GM23338 (cell line): ENCODE results near the gene CTSW. TPM values are rescaled to one million over a fixed set of nuclear protein-coding genes. Genes with fewer than 3 reads are reported as not detected.

Experiments
- ATAC-seq: fragments of 200-7000 bp; cut with Tn5 transposase; 3 replicates; pipeline ENCODE4 v1.9.1; 2020
- DNase-seq: peaks from one replicate; pipeline ENCODE4 v3.0.0-alpha.2; 2015; ENCODE audit warnings: low spot score
- H2AFZ ChIP-seq: fragments of 200-600 bp; sonication (generic); 2 replicates; pipeline ENCODE4 v1.8.0; 2016; ENCODE audit warnings: antibody characterized with exemption, mild to moderate bottlenecking, moderate library complexity
- H3F3A ChIP-seq: fragments of 200-600 bp; sonication (generic); replicated peaks from 2 replicates; pipeline ENCODE4 v1.8.0; 2017; ENCODE audit warnings: antibody characterized with exemption, mixed run types, low read depth
- H3K27ac ChIP-seq: fragments of 200-600 bp; sonication (generic); 2 replicates; pipeline ENCODE4 v1.6.1; 2016; ENCODE audit warnings: low read depth
- H3K27me3 ChIP-seq: fragments of 200-600 bp; sonication (generic); 2 replicates; pipeline ENCODE4 v1.8.0; 2016; ENCODE audit warnings: mild to moderate bottlenecking, mixed run types, moderate library complexity; ENCODE audit not compliant: insufficient read depth
- H3K36me3 ChIP-seq: fragments of 200-600 bp; sonication (generic); 2 replicates; pipeline ENCODE4 v1.8.0; 2016; ENCODE audit warnings: mild to moderate bottlenecking; ENCODE audit not compliant: insufficient read depth
- H3K4me1 ChIP-seq: fragments of 200-600 bp; sonication (generic); 2 replicates; pipeline ENCODE4 v1.8.0; 2016; ENCODE audit warnings: mild to moderate bottlenecking, moderate library complexity; ENCODE audit not compliant: insufficient read depth
- H3K4me2 ChIP-seq: fragments of 200-600 bp; sonication (generic); 2 replicates; pipeline ENCODE4 v1.7.1; 2017; ENCODE audit warnings: mixed run types
- H3K4me3 ChIP-seq: fragments of 200-600 bp; sonication (generic); 2 replicates; pipeline ENCODE4 v1.6.1; 2016; ENCODE audit warnings: mixed run types
- H3K79me2 ChIP-seq: fragments of 200-600 bp; sonication (generic); replicated peaks from 2 replicates; pipeline ENCODE4 v1.8.0; 2017; ENCODE audit warnings: mild to moderate bottlenecking; ENCODE audit not compliant: insufficient read depth
- H3K9me2 ChIP-seq: fragments of 200-600 bp; sonication (generic); 2 replicates; pipeline ENCODE4 v1.8.0; 2017; ENCODE audit not compliant: insufficient read depth
- H4K20me1 ChIP-seq: fragments of 200-600 bp; sonication (generic); replicated peaks from 2 replicates; pipeline ENCODE4 v1.8.0; 2017; ENCODE audit warnings: mild to moderate bottlenecking; ENCODE audit not compliant: insufficient read depth
- H3K27ac Mint-ChIP-seq: 2 replicates; pipeline ENCODE4 v1.8.0; 2020; ENCODE audit warnings: inconsistent platforms, mild to moderate bottlenecking, moderate library complexity, mixed read lengths
- H3K27me3 Mint-ChIP-seq: 3 replicates; pipeline ENCODE4 v1.8.0; 2022; ENCODE audit warnings: low read depth, mild to moderate bottlenecking, moderate library complexity, mixed read lengths, inconsistent platforms; ENCODE audit not compliant: insufficient read depth, poor library complexity
- H3K36me3 Mint-ChIP-seq: 3 replicates; pipeline ENCODE4 v1.8.0; 2021; ENCODE audit warnings: low read depth, mild to moderate bottlenecking, inconsistent platforms, moderate library complexity, mixed read lengths
- H3K4me1 Mint-ChIP-seq: 3 replicates; pipeline ENCODE4 v1.8.0; 2020; ENCODE audit warnings: mild to moderate bottlenecking, inconsistent platforms, mixed read lengths
- H3K4me3 Mint-ChIP-seq: 3 replicates; pipeline ENCODE4 v1.8.0; 2021; ENCODE audit warnings: moderate library complexity, mild to moderate bottlenecking, inconsistent platforms, mixed read lengths
- H3K9me3 Mint-ChIP-seq: 3 replicates; pipeline ENCODE4 v1.8.0; 2020; ENCODE audit warnings: moderate library complexity, mild to moderate bottlenecking, inconsistent platforms, mixed read lengths
- CREB1 ChIP-seq: fragments of 250-450 bp; sonication (Bioruptor Pico); IDR thresholded peaks from 2 replicates; pipeline ENCODE4 v1.5.0; 2020; ENCODE audit warnings: low read depth, mild to moderate bottlenecking, moderate library complexity
- JUNB ChIP-seq: IDR thresholded peaks from one replicate; pipeline ENCODE4 v1.6.1; 2016; ENCODE audit warnings: antibody characterized with exemption; ENCODE audit not compliant: unreplicated experiment
- NANOG ChIP-seq: IDR thresholded peaks from 2 replicates; pipeline ENCODE4 v1.6.1; 2016; ENCODE audit warnings: antibody characterized with exemption, borderline replicate concordance
- POLR2AphosphoS5 ChIP-seq: IDR thresholded peaks from 2 replicates; pipeline ENCODE4 v1.6.1; 2016; ENCODE audit warnings: antibody characterized with exemption, low read depth
- ZNF114 ChIP-seq: fragments of 250-450 bp; sonication (Bioruptor Pico); IDR thresholded peaks from 2 replicates; pipeline ENCODE4 v1.5.0; 2020; ENCODE audit warnings: mild to moderate bottlenecking, moderate library complexity
- polyA plus RNA-seq: library from polyadenylated mRNA; unstranded; fragments of >200 nt; fragmentation: Nextera tagmentation; extraction: Ambion mirVana; gene quantifications from 2 replicates; pipeline ENCODE4 v1.2.1, GENCODE V29; 2016
- total RNA-seq: library from RNA; depleted of rRNA; stranded (reverse); fragments of >200 nt; shearing (Covaris generic); gene quantifications from 2 replicates; pipeline ENCODE4 v1.2.3, GENCODE V29; 2014
- TF ChIP-seq, protein P1 (sequence below), 2 experiments: fragments of 200-600 bp in 1 of 2; sonication (generic) in 1 of 2; conservative IDR thresholded peaks; 2 replicates each; pipeline versions ENCODE4 v1.5.1 to v1.6.1; 2016 to 2017; ENCODE audit warnings: antibody characterized with exemption in 2 of 2, low read depth in 2 of 2, mild to moderate bottlenecking in 2 of 2, moderate library complexity in 1 of 2
- TF ChIP-seq, protein P2 (sequence below): fragments of 250-450 bp; sonication (Bioruptor Pico); IDR thresholded peaks from 2 replicates; pipeline ENCODE4 v1.5.0; 2020; ENCODE audit warnings: mild to moderate bottlenecking, moderate library complexity

The CTSW gene
- total and polyA plus RNA-seq, 2 experiments from 2014 or later, result not detected

DNA sequence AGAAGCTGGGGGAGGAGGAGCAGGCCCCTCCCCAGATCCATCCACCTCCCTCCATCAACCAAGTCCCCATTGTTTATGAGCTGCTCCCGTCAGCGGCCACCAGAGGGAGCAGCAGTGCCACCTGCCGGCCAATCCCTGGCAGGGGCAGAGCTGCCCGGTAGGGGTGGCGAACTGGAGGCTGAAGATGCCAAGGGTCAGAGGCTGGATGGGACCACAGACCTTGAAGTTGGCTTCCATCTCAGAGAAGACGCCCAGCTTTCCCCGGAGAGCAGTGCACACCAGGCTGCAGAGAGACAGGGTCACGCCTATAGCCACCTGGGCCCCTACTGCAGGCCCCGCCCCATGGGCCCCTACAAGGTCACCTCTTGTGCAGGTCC, 5.1 kb downstream of the CTSW start:
- DNase-seq (peak; percentile 83), ATAC-seq (peak; percentile 39)
- Mint-ChIP-seq H3K4me1 (peaks cover 21% of the 10 kb centered on the region), H3K27me3 (peaks cover 21% of the 10 kb centered on the region), H3K27ac (no peak overlapping the region), H3K36me3 (peaks cover 45% of the 10 kb centered on the region), H3K9me3 (peaks cover 2% of the 10 kb centered on the region; the same call in 1 of the 3 replicates), H3K4me3 (no peak overlapping the region; the same call in 2 of the 3 replicates)
- Histone ChIP-seq H3K27me3 (peaks cover 7% of the 10 kb centered on the region), H3K4me1 (peaks cover 15% of the 10 kb centered on the region), H3K27ac (no peak overlapping the region), H3K36me3 (peaks cover 14% of the 10 kb centered on the region; the same call in 1 of the 2 replicates), H4K20me1 (peaks cover 18% of the 10 kb centered on the region; the same call in 1 of the 2 replicates), H3K9me2 (no peaks in the 10 kb centered on the region), H3K4me2 (no peak overlapping the region), H3K79me2 (0 out of 2 replicates have a peak, but pooled peaks cover 9% of the 10 kb centered on the region), H3F3A (peaks cover 35% of the 10 kb centered on the region), H3K4me3 (no peak overlapping the region), H2AFZ (no peak overlapping the region)
- TF ChIP-seq NANOG (no peak), JUNB (no peak), ZNF114 (no peak), CREB1 (CRISPR knock-in tag) (0 out of 2 replicates have a peak, but pooled peaks have one; percentile 47), POLR2AphosphoS5 (no peak)
- TF ChIP-seq, protein P1, sequence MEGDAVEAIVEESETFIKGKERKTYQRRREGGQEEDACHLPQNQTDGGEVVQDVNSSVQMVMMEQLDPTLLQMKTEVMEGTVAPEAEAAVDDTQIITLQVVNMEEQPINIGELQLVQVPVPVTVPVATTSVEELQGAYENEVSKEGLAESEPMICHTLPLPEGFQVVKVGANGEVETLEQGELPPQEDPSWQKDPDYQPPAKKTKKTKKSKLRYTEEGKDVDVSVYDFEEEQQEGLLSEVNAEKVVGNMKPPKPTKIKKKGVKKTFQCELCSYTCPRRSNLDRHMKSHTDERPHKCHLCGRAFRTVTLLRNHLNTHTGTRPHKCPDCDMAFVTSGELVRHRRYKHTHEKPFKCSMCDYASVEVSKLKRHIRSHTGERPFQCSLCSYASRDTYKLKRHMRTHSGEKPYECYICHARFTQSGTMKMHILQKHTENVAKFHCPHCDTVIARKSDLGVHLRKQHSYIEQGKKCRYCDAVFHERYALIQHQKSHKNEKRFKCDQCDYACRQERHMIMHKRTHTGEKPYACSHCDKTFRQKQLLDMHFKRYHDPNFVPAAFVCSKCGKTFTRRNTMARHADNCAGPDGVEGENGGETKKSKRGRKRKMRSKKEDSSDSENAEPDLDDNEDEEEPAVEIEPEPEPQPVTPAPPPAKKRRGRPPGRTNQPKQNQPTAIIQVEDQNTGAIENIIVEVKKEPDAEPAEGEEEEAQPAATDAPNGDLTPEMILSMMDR (conservative IDR thresholded peaks at IDR 0.05; ENCODE audit: low read depth in 2 of 2), result peak; percentile 98 to 100
- TF ChIP-seq, protein P2, sequence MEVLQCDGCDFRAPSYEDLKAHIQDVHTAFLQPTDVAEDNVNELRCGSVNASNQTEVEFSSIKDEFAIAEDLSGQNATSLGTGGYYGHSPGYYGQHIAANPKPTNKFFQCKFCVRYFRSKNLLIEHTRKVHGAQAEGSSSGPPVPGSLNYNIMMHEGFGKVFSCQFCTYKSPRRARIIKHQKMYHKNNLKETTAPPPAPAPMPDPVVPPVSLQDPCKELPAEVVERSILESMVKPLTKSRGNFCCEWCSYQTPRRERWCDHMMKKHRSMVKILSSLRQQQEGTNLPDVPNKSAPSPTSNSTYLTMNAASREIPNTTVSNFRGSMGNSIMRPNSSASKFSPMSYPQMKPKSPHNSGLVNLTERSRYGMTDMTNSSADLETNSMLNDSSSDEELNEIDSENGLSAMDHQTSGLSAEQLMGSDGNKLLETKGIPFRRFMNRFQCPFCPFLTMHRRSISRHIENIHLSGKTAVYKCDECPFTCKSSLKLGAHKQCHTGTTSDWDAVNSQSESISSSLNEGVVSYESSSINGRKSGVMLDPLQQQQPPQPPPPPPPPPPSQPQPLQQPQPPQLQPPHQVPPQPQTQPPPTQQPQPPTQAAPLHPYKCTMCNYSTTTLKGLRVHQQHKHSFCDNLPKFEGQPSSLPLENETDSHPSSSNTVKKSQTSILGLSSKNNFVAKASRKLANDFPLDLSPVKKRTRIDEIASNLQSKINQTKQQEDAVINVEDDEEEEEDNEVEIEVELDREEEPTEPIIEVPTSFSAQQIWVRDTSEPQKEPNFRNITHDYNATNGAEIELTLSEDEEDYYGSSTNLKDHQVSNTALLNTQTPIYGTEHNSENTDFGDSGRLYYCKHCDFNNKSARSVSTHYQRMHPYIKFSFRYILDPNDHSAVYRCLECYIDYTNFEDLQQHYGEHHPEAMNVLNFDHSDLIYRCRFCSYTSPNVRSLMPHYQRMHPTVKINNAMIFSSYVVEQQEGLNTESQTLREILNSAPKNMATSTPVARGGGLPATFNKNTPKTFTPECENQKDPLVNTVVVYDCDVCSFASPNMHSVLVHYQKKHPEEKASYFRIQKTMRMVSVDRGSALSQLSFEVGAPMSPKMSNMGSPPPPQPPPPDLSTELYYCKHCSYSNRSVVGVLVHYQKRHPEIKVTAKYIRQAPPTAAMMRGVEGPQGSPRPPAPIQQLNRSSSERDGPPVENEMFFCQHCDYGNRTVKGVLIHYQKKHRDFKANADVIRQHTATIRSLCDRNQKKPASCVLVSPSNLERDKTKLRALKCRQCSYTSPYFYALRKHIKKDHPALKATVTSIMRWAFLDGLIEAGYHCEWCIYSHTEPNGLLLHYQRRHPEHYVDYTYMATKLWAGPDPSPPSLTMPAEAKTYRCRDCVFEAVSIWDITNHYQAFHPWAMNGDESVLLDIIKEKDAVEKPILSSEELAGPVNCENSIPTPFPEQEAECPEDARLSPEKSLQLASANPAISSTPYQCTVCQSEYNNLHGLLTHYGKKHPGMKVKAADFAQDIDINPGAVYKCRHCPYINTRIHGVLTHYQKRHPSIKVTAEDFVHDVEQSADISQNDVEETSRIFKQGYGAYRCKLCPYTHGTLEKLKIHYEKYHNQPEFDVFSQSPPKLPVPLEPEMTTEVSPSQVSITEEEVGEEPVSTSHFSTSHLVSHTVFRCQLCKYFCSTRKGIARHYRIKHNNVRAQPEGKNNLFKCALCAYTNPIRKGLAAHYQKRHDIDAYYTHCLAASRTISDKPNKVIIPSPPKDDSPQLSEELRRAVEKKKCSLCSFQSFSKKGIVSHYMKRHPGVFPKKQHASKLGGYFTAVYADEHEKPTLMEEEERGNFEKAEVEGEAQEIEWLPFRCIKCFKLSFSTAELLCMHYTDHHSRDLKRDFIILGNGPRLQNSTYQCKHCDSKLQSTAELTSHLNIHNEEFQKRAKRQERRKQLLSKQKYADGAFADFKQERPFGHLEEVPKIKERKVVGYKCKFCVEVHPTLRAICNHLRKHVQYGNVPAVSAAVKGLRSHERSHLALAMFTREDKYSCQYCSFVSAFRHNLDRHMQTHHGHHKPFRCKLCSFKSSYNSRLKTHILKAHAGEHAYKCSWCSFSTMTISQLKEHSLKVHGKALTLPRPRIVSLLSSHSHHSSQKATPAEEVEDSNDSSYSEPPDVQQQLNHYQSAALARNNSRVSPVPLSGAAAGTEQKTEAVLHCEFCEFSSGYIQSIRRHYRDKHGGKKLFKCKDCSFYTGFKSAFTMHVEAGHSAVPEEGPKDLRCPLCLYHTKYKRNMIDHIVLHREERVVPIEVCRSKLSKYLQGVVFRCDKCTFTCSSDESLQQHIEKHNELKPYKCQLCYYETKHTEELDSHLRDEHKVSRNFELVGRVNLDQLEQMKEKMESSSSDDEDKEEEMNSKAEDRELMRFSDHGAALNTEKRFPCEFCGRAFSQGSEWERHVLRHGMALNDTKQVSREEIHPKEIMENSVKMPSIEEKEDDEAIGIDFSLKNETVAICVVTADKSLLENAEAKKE (CRISPR knock-in tag), result no peak
